ENCODE results near the gene ARMH3. TPM values are rescaled to one million over a fixed set of nuclear protein-coding genes. Genes with fewer than 3 reads are reported as not detected.

ARMH3 gene
- total and polyA plus RNA-seq, 10 donors = 11.6 to 37.4 (median 21.6) TPM

- H3K9me3 ChIP-seq = no peaks in the 10 kb centered on the region
- intact Hi-C loops (cut with DNase I; ENCODE audit: low total_unique reads) = no loop called here
- peak overlapping the region; percentile 95 to 99 (median 97) for H3K27ac ChIP-seq
- peaks cover 19 to 63% (median 44%) of the 10 kb centered on the region in 6 donors for H3K4me1 ChIP-seq
- WGBS, 5 donors = 0 to 1% (median 0%) methylated on average over 30 to 44 of the region's 44 CpGs
- TF ChIP-seq POLR2A (IDR thresholded peaks at IDR 0.05) (no peak), POLR2AphosphoS5 (IDR thresholded peaks at IDR 0.05) (peak in 2 of 3 donors; percentile 20 to 42), CTCF (IDR thresholded peaks at IDR 0.05 in 8 of 11, conservative IDR thresholded peaks at IDR 0.05 in 3 of 11) (no peak)
- DNase-seq = peak; percentile 93
- no peaks in the 10 kb centered on the region for H3K27me3 ChIP-seq (replicated peaks in 1 of 7)
- peaks cover 0 to 13% (median 6%) of the 10 kb centered on the region in 6 donors for H3K36me3 ChIP-seq
- peak overlapping the region; percentile 91 to 100 (median 99) for H3K4me3 ChIP-seq
These were observed 238.4 kb downstream of the ARMH3 start for GRCh38 chr10:101817337-101818118.

GRCh38 chr10:101816913-101817336 is 239.0 kb downstream of the ARMH3 start:
- peaks cover 23 to 69% (median 50%) of the 10 kb centered on the region in 6 donors for H3K4me1 ChIP-seq
- H3K27ac ChIP-seq = peak overlapping the region; percentile 95 to 99 (median 97)
- H3K27me3 ChIP-seq (replicated peaks in 1 of 7) = no peaks in the 10 kb centered on the region
- TF ChIP-seq POLR2AphosphoS5 (IDR thresholded peaks at IDR 0.05) (no peak), CTCF (IDR thresholded peaks at IDR 0.05 in 8 of 11, conservative IDR thresholded peaks at IDR 0.05 in 3 of 11) (no peak), POLR2A (IDR thresholded peaks at IDR 0.05) (no peak)
- no peaks in the 10 kb centered on the region for H3K9me3 ChIP-seq
- no peak for DNase-seq
- H3K4me3 ChIP-seq = peak overlapping the region; percentile 91 to 100 (median 99)
- intact Hi-C loops (cut with DNase I; ENCODE audit: low total_unique reads) = no loop called here
- WGBS, 5 donors = 0 to 2% (median 1%) methylated on average over 14 of the region's 14 CpGs
- peaks cover 5 to 19% (median 12%) of the 10 kb centered on the region in 6 donors for H3K36me3 ChIP-seq

GRCh38 chr10:101816376-101816775 is 239.6 kb downstream of the ARMH3 start:
- WGBS, 5 donors = 1 to 5% (median 2%) methylated on average over 5 of the region's 5 CpGs
- TF ChIP-seq POLR2A (IDR thresholded peaks at IDR 0.05) (no peak), POLR2AphosphoS5 (IDR thresholded peaks at IDR 0.05) (no peak), CTCF (IDR thresholded peaks at IDR 0.05 in 8 of 11, conservative IDR thresholded peaks at IDR 0.05 in 3 of 11) (no peak)
- intact Hi-C loops (cut with DNase I; ENCODE audit: low total_unique reads) = no loop called here
- no peaks in the 10 kb centered on the region for H3K9me3 ChIP-seq
- H3K27ac ChIP-seq = peak overlapping the region in 6 of 8 donors; percentile 3 to 99 (median 96)
- DNase-seq = no peak
- no peaks in the 10 kb centered on the region for H3K27me3 ChIP-seq (replicated peaks in 1 of 7)
- peaks cover 6 to 25% (median 15%) of the 10 kb centered on the region in 6 donors for H3K36me3 ChIP-seq
- H3K4me1 ChIP-seq = peaks cover 23 to 74% (median 54%) of the 10 kb centered on the region in 6 donors
- H3K4me3 ChIP-seq = peak overlapping the region; percentile 91 to 100 (median 99)

- intact Hi-C loops (cut with DNase I; ENCODE audit: low total_unique reads) = no loop called here
- Histone ChIP-seq H3K4me1 (peaks cover 23 to 87% (median 59%) of the 10 kb centered on the region in 6 donors), H3K9me3 (no peaks in the 10 kb centered on the region), H3K27me3 (replicated peaks in 1 of 7) (no peaks in the 10 kb centered on the region), H3K27ac (peak overlapping the region in 6 of 8 donors; percentile 26 to 99 (median 96)), H3K4me3 (peak overlapping the region in 7 of 8 donors; percentile 91 to 100 (median 99)), H3K36me3 (peaks cover 8 to 43% (median 32%) of the 10 kb centered on the region in 6 donors)
- 67 to 77% (median 67%) methylated on average over 8 of the region's 8 CpGs for WGBS, 5 donors
- TF ChIP-seq CTCF (IDR thresholded peaks at IDR 0.05 in 8 of 11, conservative IDR thresholded peaks at IDR 0.05 in 3 of 11) (no peak), POLR2AphosphoS5 (IDR thresholded peaks at IDR 0.05) (no peak), POLR2A (IDR thresholded peaks at IDR 0.05) (peak in 1 of 3 donors; percentile 56)
- no peak for DNase-seq
These were observed 241.4 kb downstream of the ARMH3 start for GRCh38 chr10:101814466-101815071.
